ENCODE measurements around the gene FBXW9.
"Not testable (repeated sequence)": the region's sequence is repeated elsewhere in the genome, so short reads cannot be mapped to it uniquely, and the experiment has no call there.

Gene FBXW9

GRCh38 chr19:12696366-12697335, at the start of gene FBXW9:
Gene FBXW9 (minus strand): TSS chr19:12696631. CDS start chr19:12696581, 50 bp downstream.
- peak; percentile 93 to 98 (median 95) for DNase-seq

GRCh38 chr19:12745166-12745897, 48.9 kb upstream of the FBXW9 start:
- DNase-seq = no peak

GRCh38 chr19:12737835-12738351, 41.5 kb upstream of the FBXW9 start:
- no peak for DNase-seq

GRCh38 chr19:12736995-12737834, 40.8 kb upstream of the FBXW9 start, which contains the start of gene GET3:
Gene GET3 (plus strand): TSS chr19:12737497. CDS start chr19:12737506, 9 bp downstream.
- DNase-seq = peak; percentile 95 to 100 (median 96)

- DNase-seq = peak in 1 of 3 experiments; percentile 50
Measured at GRCh38 chr19:12733369-12734214, 37.2 kb upstream of the FBXW9 start.

- no peak for DNase-seq
Measured at GRCh38 chr19:12731337-12731736, 34.9 kb upstream of the FBXW9 start.

- no peak for DNase-seq
Measured at GRCh38 chr19:12730064-12730463, 33.6 kb upstream of the FBXW9 start.

GRCh38 chr19:12727745-12728433, 31.5 kb upstream of the FBXW9 start:
- no peak for DNase-seq

- no peak for DNase-seq
Measured at GRCh38 chr19:12726988-12727316, 30.5 kb upstream of the FBXW9 start.

GRCh38 chr19:12725612-12726011, 29.2 kb upstream of the FBXW9 start:
- not testable (repeated sequence) for DNase-seq

- DNase-seq = peak; percentile 51 to 87 (median 79)
Measured at GRCh38 chr19:12723641-12724426, 27.4 kb upstream of the FBXW9 start, which contains the start of gene TNPO2. Gene TNPO2 (minus strand): TSS chr19:12723932. CDS start chr19:12720977, 2,955 bp downstream.

- peak in 1 of 3 experiments; percentile 50 for DNase-seq
Measured at GRCh38 chr19:12723381-12723640, 26.9 kb upstream of the FBXW9 start.

- peak; percentile 98 to 100 (median 98) for DNase-seq
Measured at GRCh38 chr19:12722566-12723380, 26.3 kb upstream of the FBXW9 start.

GRCh38 chr19:12721656-12722565, 25.5 kb upstream of the FBXW9 start:
- DNase-seq = peak; percentile 33 to 84 (median 64)

GRCh38 chr19:12720851-12721655, 24.6 kb upstream of the FBXW9 start:
- DNase-seq = peak in 2 of 3 experiments; percentile 43 to 49

- no peak for DNase-seq
Measured at GRCh38 chr19:12720296-12720695, 23.9 kb upstream of the FBXW9 start.

- no peak for DNase-seq
Measured at GRCh38 chr19:12715929-12716328, 19.5 kb upstream of the FBXW9 start.

Measured in NCI-H1417 (cell line).